Activated CD8-positive, alpha-beta memory T cell treated with anti-CD3 and anti-CD28 coated beads, Interleukin-2, amount 50 U/mL, for 1 hour (primary cell): ENCODE results near the gene ZNF446.
"Not testable (repeated sequence)": the region's sequence is repeated elsewhere in the genome, so short reads cannot be mapped to it uniquely, and the experiment has no call there.

Source experiments
- DNase-seq: peaks from one replicate; pipeline ENCODE4 v3.0.0-alpha.2; 2020; ENCODE audit errors: extremely low read depth

Gene ZNF446

DNA sequence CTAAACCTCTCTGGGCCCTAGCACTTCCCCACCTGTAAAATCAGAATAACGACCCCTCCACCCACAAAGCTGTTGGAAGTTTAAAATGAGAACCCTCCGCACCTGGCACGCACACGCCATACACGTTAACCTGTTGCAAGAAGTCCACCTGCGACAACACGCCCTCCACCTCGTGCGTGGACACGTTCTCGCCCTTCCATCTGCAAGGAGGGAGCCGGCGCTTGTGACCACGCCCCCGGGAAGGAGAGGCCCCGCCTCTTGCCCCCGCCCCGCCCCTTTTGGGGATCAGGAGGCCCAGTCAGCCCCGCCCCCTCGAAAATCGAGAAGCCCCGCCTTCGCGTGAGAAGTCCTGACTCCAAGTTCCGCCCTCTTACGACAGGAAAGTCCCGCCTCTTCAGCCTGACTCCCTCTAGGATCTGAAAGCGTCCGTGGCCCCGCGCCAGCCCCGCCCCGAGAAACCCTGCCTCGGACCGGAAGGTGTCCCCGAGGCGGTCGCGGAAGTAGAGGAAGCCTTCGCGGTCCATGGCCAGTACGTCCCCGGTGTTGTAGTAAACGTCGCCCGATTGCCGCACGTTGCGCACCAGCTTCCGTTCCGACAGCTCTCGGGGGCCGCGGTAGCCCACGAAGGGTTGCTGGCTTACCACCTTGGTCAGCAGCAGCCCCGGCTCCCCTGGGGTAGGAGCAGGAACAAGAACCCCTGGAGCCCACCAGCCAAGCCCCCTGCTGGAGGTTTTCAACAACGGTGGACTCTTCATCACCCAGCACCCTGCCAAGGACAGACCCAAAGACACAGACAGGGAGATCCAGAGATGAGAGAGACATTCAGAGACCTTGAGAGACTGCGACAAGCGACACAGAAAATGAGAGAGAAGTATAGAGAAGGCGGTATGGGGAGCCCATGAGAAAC is 23.1 kb downstream of the ZNF446 start:
- DNase-seq, result peak; percentile 86

DNA sequence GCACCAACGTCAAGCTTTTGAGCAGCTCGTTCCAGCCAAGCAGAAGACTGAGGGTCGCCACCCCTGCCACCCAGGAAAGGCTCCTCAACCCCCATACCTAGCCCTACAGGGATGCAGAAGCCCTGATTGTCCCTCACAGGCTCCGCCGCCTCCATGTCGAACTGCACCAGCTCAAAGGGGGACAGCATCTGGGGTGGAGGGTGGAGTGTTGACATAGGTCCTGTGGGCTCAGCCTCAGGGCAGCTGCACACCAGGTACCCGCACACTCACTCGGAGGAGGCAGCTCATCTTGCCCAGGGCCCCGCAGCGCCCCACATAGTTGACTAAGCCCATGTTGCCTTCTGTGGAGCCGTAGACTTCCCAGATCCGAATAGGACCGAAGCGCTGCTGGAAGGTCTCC is 24.1 kb downstream of the ZNF446 start:
- no peak for DNase-seq

DNA sequence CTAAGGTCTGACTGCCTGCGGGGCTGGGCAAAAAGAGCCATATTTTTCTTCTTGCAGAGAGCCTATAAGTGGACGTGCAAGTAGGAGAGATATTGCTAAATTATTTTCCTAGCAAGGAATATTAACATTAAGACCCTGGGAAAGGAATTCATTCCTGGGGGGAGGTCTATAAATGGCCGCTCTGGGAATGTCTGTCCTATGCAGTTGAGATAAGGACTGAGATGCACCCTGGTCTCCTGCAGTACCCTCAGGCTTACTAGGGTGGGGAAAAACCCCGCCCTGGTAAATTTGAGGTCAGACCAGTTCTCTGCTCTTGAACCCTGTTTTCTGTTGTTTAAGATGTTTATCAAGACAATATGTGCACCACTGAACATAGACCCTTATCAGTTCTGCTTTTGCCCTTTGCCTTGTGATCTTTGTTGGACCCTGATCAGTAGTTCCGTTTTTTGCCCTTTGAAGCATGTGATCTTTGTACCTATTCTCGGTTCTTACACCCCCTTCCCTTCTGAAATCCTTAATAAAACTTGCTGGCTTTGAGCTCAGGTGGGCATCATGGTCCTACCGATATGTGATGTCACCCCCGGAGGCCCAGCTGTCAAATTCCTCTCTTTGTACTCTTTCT is 31.6 kb downstream of the ZNF446 start:
- DNase-seq, result not testable (repeated sequence)

- DNase-seq, result no peak
Measured at GRCh38 chr19:58509731-58510083, 33.6 kb downstream of the ZNF446 start.

- DNase-seq, result no peak
Measured at GRCh38 chr19:58510084-58510862, 34.1 kb downstream of the ZNF446 start.

GRCh38 chr19:58511353-58512208 is 35.4 kb downstream of the ZNF446 start, which contains the start of gene SLC27A5:
TSS of gene SLC27A5 (minus strand) at chr19:58511992. CDS start at chr19:58511955, 37 bp downstream.
- DNase-seq, result no peak

DNA sequence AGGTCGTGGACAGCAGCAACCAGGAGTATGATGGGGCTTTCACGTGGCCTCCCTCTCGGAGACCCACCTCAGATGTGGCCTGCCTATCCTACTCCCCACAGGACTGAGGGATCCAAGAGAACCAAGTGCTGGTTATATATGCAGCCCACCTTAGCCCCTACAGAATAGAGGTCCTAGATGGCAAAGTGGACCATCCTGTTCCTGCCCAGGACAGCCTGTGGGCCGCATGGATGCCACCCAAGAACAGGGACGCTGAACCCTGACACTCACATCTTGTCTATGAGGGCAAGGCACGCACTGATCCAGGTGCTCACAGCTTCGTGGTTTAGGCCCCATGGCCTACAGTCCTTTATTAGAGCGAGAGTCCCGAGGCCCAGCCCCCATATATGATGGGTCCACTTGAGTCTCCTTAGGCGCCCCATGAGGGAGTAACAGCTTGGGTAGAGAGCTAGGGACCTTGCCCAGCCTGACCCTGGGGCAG is 37.1 kb downstream of the ZNF446 start:
- DNase-seq, result no peak

- DNase-seq, result peak; percentile 66
Measured at GRCh38 chr19:58513694-58514563, 37.8 kb downstream of the ZNF446 start.

DNA sequence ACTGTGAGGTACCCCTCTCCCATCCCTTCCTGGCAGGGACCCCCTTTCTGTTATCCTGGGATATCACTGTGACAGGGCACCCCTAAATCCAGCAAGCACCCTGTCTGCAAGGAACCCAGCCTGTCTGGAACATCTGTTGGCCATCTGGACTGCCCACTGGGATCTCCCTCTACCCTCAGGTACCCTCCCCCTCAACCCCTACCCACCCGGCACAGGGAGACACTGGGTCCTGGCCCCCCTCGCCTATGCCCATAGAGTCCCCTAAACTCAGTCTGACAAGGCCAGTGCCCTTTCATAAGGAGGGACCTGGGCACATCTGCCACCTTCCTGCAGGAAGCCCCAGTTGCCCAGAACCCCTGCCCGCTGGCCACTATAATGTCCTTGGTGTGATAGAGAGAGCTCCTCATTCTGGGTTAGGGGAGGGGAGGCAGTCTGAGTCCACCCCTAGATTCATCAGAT is 38.4 kb downstream of the ZNF446 start:
- no peak for DNase-seq

DNA sequence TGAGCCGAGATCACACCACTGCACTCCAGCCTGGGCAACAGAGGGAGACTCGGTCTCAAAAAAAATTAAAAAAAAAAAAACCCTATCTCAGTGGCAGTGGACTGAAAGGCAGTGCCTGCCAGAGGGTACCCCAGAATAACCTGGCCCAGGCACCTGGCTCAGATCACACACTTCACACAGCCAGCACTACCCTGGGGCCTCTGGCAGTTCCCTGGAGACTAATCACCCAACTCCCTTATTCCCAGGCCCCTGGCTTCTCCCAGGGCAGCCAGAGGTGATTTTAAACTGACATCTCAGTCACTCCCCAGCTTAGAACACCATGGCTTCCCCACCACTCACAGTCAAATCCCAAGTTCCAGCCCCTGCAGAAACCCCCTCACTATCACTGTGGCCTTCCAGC is 39.1 kb downstream of the ZNF446 start:
- no peak for DNase-seq

GRCh38 chr19:58516246-58516836 is 40.2 kb downstream of the ZNF446 start:
- no peak for DNase-seq

- no peak for DNase-seq
Measured at GRCh38 chr19:58516964-58517833, 41.0 kb downstream of the ZNF446 start.

DNA sequence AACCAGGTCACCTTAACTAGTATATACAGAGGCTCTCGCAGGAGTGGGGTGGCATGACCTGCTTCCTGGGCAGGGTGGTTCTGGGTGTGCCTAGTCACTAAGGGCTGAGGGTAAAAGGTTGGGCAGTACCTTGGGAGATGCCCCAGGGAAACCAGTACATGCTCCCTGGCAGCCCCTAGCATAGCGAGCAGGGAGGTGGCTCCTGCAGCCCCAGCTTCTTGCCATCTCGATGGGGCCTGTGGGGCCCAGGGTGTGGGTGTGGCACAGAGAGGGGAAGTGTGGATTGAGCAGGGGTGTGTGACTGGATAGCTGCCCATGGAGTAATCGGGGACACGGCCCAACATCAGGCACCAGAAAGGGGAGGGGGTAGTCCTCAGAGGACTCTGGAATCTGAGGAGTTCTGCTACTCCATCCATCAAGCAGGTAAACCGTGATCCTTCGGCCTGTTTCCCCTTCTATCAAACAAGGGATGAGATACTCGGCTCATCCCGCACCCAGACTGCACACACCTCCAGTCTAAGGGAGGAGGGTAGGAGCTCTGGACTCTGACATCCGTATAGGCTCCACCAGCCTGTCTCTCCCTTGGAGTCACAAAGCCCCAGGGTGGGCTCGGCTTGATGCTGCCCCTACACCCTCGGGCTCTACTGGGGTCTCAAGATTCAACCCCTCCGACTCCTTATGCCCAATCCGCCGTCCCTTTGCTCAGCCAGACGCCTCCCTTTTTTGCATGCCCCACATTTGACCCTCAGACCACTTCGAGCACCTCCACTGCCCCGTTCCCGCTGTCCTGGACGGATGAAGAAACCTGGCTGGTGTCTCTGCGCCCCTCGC is 42.3 kb downstream of the ZNF446 start:
- DNase-seq, result no peak

DNA sequence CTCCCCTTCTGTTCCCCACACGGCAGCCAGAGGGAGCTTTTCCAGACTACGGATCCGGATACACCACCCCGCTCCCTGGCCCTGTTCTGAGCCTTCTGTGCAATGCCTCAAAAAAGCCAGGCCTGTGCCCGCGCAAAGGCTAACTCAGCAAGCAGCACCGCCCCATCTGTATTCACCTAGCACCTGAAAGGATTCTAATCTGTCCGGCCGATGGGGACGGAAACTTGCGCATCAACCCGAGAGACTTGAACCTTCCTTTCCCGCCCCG is 42.9 kb downstream of the ZNF446 start:
- no peak for DNase-seq

DNA sequence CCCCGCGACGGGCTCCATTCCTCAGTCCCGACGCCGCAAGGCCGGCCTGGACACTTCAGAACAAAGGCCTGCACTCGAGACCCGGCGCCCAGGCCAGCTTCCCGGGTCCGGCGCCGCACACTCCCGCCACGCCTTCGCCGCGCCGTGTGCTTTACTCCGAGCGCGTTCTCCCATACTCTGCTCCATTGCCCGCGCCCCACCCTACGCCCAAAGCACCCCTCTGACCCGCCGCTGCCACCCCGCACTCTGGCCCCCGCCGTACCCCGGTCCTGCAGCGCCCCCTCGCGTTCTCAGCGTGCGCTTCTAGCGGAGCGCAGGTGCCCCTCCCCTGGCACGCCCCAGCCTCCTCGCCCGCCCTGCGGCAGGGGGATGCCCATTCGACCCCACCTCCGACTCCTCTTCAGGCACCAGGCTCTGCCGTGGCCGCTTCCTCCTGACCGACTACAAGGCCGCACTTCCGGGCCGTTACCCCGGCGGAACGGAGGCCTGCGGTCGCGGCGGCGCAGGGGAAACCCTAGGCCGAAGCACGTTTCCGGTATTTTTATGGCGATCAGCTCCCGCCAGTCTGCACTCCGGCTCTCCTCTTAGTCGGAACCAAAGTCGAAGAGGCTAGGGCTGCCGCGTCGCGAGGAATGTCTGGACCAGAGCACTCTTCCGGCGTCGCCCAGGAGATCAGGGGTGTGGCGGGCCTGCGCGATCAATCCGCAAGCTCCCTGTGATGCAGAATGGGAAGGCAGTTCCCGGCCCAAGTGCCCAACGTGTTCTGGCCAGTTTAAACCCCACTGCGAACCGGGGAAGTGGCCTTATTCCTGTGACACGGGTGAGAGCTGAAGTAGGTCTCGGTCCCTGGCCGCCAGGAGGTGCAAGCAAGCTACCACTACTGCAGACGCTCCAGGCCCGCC is 43.5 kb downstream of the ZNF446 start, which contains the start of gene ZBTB45:
TSS of gene ZBTB45 (minus strand) at position 456 of the 902 bp plus-strand sequence. CDS start 2,137 bp downstream, outside the sequence.
- DNase-seq, result peak; percentile 72

DNA sequence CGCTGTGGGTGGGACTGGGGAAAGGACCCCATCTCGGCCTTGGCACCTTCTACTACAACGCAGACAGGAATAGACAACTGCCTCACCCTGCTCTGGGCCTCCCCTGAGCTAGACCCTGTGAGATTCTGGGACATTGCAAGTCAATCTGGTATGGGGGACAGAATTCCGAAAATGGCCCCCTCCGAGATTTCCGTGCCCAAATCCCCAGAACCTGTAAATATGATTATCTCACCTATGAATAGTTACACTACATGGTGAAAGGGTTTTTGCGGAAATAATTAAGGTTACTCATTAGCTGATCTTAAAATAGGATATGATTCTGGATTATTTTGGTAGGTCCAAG is 44.1 kb downstream of the ZNF446 start:
- DNase-seq, result no peak

DNA sequence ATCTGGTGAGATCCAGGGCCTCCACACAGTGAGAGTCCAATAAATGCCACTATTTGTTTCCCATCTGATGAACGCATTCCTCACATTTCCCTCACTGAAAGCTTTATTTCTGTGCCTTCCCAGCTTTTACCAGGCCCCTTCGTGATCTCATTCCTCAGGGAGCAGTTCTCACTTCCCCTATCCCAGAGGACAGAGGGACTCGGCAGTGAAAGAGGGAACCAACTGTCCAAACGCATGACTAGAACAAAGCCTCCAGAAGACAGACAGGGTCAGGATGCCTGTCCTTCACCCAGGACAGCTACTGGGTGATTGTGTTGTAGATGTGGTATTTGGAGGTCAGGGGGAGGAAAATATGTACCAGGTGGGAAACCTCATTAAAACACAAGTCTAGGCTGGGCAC is 45.5 kb downstream of the ZNF446 start:
- no peak for DNase-seq
